HuH-7.5 (cell line): ENCODE data around the gene TPSG1.
"Not testable (repeated sequence)": the region's sequence is repeated elsewhere in the genome, so short reads cannot be mapped to it uniquely, and the experiment has no call there.

Source experiments
- DNase-seq: peaks from one replicate; pipeline ENCODE4 v3.0.0; 2011; ENCODE audit warnings: low spot score

The TPSG1 gene

DNA sequence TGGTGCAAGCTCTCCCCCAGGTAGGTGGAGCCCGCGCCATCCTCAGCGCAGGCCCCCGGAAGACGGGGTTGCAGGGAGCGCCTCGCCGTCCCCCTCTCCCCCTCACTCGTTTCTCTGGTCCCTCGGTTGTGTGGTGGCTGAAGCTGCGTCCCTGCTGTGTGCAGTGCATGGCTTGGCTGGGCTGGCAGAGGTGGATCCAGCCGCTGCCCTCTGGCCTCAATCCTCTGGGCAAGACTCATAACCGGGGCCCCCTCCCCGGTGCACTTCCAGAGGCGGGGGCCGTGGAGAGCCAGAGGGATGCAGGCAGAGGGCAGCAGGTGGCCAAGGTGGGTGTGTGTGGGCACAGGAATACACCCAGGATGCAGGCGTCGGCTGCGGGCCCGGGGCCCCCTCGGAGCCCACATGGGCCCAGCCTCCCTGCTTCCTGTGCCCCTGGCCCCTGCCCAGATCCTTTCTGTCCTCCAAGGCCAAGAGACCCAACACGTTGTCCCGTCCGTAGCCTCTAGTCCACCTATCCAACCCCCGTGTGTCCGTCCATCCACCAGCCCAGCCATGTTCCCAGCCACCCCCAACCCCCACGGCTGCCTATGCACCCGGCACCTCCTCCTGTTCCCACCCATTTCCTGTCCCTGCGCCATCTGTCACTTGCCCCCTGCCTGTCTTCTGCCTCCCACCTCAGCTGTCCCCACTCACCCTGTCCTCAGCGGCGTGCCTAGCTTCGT, 9.3 kb downstream of the TPSG1 start:
- no peak for DNase-seq

DNA sequence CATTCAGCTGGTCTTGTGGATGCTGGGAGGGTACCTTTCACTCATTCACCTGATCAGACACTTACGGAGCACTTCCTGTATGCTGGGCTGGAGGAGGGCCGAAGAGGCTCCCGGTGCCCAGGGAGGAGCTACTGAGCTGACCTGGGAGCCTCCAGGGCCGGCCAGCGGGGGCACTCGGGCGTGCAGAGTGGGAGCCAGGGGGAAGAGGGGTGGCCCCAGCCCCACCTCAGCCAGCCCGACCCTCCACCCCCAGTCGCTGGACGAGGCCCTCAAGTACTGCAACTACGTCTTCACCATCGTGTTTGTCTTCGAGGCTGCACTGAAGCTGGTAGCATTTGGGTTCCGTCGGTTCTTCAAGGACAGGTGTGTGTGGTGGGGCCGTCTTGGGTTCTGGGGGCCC, 10.3 kb downstream of the TPSG1 start:
- no peak for DNase-seq

DNA sequence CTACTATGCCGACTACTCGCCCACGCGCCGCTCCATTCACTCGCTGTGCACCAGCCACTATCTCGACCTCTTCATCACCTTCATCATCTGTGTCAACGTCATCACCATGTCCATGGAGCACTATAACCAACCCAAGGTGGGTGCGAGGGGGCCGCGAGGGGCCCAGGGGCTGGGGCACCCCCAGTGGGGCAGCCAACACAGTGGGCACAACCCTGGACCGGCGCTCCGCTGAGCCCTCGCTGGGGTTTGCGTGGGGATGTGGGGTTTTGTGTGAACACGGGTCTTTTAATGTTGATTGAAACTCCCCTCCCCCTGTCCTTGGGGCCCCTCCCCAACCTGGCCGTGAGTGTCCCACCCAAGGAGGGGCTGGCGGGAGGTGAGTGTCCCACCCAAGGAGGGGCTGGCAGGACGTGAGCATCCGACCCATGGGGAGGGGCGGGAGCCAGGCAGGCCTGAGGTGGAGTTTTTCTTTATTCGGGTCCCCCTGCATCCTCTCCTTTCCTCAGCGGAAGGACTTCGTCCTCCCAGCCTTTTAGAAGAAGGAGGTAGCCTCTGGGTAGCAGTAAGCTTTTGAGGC, 11.2 kb downstream of the TPSG1 start:
- DNase-seq: no peak

DNA sequence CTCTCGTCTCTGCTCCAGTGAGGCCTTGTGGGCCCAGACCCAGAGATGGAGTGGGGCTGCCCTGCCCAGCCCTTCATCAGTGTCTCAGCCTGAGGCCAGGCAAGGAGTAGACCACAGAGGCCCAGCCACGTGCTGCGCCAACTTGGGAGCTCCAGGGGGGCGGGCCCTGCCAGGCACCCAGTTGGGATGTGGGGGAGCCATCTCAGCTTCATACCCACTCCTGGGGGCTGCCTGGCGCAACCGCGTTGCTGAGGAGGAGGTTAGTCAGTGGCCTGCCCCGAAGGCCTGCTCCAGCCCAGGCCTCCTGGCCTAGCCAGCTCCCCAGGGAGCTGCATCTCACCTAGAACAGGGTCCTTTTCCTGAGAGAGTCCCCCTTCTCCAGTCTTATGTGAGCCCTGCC, 11.8 kb downstream of the TPSG1 start:
- DNase-seq: no peak

DNA sequence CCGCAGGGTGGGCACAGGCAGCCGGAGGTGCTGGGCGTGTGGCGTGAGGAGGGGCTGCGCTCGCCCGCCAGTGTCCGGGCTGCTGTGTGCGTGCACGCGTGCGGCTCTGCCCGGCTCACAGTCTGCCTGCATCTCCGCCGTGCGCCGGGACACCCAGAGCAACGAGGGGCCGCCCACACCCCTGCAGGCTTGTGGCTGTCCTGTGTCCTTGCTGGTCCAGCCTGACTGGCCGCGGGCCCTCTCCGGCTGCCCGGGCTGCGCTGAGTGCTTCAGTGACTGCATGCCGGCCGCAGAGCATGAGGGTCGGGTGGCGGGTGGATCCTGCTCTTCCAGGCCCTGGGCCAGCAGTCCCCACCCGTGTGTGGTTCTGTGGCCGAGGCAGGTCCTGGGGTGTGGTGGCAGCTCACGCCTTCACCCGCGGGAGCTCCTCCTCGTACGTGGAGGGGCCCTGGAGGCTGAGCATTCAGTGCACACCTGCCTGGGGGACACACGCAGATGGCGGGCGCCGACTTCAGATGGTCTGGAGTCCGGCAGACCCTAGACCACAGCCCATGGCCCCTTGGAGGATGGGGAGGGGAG, 12.4 kb downstream of the TPSG1 start:
- DNase-seq: no peak

DNA sequence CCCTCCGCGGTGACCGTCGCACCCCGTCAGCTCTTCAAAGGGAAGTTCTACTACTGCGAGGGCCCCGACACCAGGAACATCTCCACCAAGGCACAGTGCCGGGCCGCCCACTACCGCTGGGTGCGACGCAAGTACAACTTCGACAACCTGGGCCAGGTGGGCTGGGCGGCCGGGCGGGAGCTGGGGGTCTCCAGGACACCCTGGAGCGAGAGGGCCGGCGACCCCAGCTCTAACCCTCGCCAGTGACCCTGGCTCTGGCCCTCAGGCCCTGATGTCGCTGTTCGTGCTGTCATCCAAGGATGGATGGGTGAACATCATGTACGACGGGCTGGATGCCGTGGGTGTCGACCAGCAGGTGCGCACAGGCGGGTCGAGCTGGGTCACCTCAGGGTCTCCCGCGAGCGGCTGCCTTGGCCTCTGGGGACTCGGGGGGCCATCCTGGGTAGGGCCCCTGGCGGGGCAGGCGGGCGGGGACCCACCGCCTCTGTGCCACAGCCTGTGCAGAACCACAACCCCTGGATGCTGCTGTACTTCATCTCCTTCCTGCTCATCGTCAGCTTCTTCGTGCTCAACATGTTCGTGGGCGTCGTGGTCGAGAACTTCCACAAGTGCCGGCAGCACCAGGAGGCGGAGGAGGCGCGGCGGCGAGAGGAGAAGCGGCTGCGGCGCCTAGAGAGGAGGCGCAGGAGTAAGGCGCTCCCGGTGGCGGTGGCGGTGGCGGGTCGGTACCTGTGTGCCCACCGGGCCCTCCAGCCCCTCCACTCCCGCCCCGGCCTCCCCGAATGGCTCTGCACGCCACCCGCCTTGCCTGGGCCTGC, 13.4 kb downstream of the TPSG1 start:
- no peak for DNase-seq

DNA sequence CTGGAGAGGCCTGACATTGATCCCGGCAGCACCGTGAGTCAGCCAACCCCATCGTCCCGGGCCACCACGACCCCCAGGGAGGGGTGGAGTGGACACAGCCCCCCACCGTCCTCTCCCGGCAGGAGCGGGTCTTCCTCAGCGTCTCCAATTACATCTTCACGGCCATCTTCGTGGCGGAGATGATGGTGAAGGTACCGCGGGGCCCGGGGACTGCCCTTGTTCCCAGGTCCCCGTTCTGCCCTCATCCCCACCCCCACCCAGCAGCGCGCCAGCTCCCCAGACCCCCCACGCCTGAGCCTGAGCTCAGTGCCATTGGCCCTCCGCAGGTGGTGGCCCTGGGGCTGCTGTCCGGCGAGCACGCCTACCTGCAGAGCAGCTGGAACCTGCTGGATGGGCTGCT, 14.6 kb downstream of the TPSG1 start:
- DNase-seq: no peak

DNA sequence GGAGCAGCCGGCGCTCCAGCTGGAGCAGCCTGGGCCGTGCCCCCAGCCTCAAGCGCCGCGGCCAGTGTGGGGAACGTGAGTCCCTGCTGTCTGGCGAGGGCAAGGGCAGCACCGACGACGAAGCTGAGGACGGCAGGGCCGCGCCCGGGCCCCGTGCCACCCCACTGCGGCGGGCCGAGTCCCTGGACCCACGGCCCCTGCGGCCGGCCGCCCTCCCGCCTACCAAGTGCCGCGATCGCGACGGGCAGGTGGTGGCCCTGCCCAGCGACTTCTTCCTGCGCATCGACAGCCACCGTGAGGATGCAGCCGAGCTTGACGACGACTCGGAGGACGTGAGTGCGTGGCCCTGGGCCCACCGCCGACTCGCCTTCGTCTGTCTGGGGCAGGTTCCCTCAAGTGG, 16.0 kb downstream of the TPSG1 start:
- DNase-seq: no peak

DNA sequence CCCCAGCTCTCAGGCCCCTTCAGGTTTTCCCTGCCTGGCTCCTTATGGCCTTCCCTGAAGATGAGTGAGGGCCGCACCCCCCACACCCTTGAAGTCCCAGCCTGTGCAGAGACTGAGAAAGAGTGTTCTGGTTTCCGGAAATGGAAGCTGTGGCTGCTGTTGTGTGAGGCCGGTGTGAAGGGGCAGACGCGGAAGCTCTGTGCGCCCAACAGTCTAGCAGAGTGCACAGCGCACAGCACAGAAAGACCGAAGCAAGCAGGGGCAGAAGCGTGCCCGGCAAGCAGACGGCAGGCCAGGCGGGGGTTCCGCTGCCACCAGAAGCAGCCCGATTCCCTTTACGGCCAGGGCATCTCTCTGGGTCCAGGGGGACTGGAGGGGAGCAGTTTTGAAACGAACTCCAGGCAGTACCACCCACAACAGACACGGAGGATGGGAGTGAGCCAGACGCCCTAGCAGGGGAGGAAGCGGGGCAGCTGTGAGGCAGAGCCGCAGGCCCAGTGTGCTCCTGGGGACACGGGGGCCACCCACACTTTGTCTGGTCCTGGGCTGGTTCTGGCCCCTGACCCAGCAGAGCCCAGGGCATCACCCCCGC, 16.7 kb downstream of the TPSG1 start:
- no peak for DNase-seq

DNA sequence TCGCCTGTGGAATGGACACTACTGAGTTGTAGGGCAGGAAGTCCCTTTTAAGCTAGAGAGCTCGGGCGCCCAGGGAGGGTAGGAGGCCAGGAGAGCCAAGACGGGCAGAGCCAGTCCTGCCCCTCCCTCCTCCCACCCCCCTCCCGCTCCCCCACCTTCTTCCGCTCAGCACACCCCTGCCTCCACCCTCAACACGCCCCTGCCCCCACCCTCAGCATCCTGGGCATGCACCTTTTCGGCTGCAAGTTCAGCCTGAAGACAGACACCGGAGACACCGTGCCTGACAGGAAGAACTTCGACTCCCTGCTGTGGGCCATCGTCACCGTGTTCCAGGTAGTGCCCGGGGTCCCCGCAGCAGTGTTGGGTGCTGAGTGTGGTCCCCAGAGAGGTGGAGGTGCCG, 18.3 kb downstream of the TPSG1 start:
- DNase-seq: no peak

DNA sequence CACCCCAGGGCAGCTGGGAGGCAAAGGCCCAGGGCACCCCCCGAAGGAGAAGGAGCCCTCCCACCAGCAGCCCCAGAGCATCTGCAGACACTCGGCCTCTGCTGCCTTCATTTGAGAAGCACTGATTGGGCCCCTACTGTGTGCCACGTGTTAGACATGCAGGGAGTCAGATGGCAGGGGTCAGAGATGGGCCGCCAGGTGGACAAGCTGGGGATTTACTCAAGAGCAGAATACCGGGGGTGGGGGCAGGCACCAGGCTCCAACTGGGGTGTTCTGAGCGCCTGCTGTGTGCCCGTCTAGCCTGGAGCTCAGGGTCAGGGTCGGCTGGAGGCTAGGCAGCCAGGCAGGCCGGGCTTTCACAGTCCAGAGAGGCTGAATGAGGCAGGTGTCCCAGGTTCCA, 18.7 kb downstream of the TPSG1 start:
- DNase-seq: no peak

DNA sequence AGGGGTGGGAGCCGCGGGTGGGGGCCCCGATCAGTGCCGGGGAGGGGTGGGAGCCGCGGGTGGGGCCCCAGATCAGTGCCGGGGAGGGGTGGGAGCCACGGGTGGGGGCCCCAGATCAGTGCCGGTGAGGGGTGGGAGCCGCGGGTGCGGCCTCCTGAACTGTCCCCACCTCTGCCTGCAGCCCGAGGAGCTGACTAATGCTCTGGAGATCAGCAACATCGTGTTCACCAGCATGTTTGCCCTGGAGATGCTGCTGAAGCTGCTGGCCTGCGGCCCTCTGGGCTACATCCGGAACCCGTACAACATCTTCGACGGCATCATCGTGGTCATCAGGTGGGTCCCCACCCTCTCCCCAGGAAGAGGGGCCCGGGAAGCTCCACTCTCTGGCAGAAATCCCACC, 20.1 kb downstream of the TPSG1 start:
- DNase-seq: no peak

DNA sequence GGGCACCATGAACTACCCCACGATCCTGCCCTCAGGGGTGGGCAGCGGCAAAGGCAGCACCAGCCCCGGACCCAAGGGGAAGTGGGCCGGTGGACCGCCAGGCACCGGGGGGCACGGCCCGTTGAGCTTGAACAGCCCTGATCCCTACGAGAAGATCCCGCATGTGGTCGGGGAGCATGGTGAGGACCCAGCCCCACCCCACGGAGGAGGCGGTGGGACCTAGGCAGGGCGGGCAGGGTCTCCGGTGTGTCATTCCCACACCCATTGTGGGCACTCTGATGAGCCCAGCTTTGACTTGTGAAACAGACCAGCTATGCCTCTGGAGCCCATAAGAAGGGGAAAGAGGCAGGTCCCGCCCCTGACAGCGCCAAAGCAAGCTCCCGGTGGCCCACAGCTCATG, 22.8 kb downstream of the TPSG1 start:
- no peak for DNase-seq

DNA sequence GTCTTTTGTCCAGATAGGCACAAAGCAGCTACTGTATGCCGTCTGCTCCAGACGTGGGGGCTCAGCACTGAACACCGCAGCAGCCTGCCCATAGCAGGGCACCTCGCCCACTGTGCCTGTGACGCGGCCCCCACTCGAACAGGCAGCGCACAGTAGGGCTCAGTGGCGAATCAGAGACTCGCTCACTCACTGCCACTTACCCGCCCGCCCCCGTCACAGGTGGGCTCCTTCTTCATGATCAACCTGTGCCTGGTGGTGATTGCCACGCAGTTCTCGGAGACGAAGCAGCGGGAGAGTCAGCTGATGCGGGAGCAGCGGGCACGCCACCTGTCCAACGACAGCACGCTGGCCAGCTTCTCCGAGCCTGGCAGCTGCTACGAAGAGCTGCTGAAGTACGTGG, 23.6 kb downstream of the TPSG1 start:
- DNase-seq: no peak

DNA sequence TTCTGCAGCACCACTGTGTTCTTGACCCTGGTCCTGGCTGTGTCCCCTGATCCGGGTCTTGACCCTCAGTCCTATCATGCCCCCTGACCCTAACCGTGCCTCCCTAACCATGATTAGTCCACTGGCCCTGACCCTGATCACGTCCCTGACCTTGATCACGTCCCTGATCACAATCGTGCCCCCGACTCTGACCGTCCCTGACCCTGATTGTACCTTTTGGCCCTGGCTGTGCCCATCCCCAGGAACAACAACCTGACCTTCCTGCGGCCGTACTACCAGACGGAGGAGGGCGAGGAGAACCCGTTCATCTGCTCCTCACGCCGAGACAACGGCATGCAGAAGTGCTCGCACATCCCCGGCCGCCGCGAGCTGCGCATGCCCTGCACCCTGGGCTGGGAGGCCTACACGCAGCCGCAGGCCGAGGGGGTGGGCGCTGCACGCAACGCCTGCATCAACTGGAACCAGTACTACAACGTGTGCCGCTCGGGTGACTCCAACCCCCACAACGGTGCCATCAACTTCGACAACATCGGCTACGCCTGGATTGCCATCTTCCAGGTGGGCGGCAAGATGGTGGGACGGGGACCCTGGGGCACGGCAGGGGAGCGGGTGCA, 24.9 kb downstream of the TPSG1 start:
- DNase-seq: no peak

DNA sequence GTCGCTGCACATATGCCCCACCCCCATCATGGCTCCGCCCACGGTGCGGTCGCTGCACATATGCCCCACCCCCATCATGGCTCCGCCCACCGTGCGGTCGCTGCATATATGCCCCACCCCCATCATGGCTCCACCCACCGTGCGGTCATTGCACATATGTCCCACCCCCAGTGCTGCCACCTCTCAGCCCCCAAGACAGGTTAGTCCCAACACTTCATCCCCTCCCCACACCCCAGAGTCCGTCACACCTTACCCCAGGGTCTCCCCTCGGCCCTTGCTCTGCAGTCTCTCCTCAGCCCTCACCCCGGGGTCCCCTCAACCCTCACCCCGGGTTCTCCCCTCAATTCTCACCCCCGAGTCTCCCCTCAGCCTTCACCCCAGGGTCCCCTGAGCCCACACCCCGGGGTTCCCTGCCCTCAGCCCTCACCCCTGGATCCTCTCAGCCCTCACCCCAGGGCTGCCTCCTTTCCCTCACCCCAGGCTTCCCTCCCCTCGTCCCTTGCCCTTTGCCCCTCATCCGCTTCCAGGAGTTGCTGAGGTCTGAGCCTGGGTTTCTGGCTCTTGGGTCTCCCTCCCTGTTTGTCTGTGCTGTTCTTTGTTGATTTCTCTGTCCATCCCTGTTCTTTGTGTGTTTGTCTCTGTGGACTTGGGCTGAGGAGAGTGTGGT, 25.6 kb downstream of the TPSG1 start:
- no peak for DNase-seq

DNA sequence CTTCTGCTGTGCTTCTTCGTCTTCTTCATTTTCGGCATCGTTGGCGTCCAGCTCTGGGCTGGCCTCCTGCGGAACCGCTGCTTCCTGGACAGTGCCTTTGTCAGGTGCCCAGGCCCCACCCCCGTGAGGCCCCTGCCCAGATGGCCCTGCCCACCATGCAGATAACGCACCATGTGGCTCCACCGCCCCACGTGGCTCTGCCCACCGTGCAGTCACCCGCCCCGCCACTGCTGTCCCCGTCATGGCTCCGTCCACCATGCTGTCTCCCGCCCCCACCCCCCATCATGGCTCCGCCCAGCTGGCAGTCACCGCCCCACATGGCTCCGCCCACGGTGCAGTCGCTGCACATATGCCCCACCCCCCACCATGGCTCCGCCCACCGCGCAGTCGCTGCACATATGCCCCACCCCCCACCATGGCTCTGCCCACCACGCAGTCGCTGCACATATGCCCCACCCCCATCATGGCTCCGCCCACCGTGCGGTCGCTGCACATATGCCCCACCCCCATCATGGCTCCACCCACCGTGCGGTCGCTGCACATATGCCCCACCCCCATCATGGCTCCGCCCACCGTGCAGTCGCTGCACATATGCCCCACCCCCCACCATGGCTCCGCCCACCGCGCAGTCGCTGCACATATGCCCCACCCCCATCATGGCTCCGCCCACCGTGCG, 26.3 kb downstream of the TPSG1 start:
- not testable (repeated sequence) for DNase-seq

DNA sequence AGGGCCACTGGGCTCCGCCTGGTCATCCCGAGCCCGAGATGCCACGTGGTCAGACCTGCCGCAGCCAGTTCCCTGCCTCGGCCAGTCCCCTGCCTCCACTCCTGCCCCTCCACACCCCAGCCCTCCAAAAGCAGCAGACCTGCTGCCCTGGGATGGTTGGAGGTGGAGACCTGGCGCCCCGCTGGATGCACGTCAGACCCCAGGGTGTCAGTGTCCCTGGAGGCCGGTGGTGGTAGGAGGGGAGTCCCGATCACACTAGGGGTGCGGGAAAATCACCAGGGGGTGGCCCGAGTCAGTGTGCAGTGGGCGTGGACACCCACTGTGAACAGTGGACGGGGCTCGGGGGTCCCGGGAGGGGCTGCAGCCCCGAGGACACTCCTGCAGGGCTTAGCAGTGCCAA, 26.9 kb downstream of the TPSG1 start:
- DNase-seq: no peak

DNA sequence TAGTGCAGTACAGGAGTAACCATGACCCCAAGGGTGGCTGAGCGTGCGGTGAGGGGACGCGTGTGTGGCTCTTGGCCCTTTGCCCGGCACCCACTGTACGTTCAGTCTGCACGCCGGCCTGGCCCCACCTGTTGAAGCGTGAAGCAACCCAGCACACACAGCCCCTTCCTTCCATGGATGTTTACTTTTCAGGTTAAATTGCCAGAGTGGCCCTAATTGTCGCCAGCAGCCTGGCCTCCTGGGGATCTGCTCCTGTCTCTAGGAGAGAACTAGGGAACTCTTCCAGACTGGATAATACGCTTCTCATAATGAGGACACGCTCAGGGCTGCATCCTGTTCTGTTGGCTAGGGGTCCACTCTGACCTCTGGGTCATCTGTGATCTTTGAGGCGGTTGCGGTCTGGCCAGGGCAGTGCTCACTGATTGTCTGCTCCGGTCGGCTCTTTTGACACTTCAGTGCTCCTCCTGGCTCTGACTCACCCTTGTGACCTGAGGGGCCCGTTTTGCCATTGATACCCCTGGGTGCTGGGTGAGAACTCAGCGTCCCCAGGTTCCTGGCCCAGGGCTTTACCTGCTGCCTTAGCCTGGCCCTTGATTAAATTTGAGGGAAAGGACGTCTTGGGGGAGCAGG, 27.7 kb downstream of the TPSG1 start:
- no peak for DNase-seq

DNA sequence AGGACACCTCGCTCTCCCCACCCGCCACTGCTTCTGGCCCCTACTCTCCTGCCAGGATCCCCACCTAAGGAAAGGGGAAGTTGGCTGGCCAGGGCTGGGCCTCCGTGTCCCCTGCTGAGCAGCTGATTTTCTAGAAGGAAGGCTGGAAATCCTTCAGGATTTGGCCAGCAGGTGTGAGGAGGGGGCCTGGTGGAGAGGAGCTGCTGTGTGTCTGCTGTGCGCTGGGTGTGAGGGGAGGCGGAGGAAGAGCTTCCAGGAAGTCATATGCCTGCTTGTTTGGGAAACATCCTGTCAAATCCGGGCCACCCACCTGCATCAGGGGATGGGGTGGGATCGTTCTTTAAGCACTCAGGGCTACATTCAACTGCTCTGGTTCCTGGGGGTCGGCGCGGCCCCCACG, 28.6 kb downstream of the TPSG1 start:
- DNase-seq: no peak

DNA sequence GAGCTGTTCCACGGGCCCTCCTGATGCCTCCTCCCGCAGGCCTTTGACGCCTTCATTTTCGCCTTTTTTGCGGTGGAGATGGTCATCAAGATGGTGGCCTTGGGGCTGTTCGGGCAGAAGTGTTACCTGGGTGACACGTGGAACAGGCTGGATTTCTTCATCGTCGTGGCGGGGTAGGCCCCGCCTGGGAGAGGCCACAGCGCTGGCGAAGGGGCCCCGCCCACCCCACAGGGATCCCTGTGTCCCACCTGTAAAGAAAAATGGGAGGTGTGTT, 29.7 kb downstream of the TPSG1 start:
- no peak for DNase-seq
